HEK293 (cell line): ENCODE results near the gene RIPK4.

Source experiments
- CTCF ChIA-PET: fragments of 350-600 bp; formaldehyde crosslinking; extraction: SDS; loops from one replicate; lab custom pipeline; 2021; ENCODE audit warnings: antibody characterized with exemption; lab: Yijun Ruan, JAX
- POLR2A ChIA-PET: fragments of 300-600 bp; formaldehyde crosslinking; extraction: SDS; loops from one replicate; lab custom pipeline; 2020; ENCODE audit warnings: antibody characterized with exemption, inconsistent platforms; lab: Yijun Ruan, JAX
- H3K27ac ChIP-seq: fragments of 200-500 bp; sonication (Bioruptor generic); 2 replicates; pipeline ENCODE4 v1.5.1; 2014; ENCODE audit warnings: low read depth, low read length, control low read depth, inconsistent platforms; ENCODE audit errors: extremely low read depth
- H3K36me3 ChIP-seq, 2 experiments: fragments of 200-500 bp in 1 of 2; sonication (Bioruptor generic) in 1 of 2; 1 replicate in 1 of 2; 2 replicates in 1 of 2; pipeline ENCODE4 v1.5.1; 2014 to 2017; ENCODE audit warnings: inconsistent platforms in 2 of 2, low read length in 2 of 2; ENCODE audit not compliant: control insufficient read depth in 2 of 2, insufficient read depth in 1 of 2
- H3K4me1 ChIP-seq: fragments of 200-500 bp; sonication (Bioruptor generic); 2 replicates; pipeline ENCODE4 v1.5.1; 2014; ENCODE audit warnings: mild to moderate bottlenecking, low read length, inconsistent platforms; ENCODE audit not compliant: control insufficient read depth, insufficient read depth
- H3K4me3 ChIP-seq: 2 replicates; pipeline ENCODE4 v1.5.1; 2011; ENCODE audit warnings: low read depth, mild to moderate bottlenecking, control low read depth, low read length, moderate library complexity
- H3K9me3 ChIP-seq: fragments of 200-500 bp; sonication (Bioruptor generic); 2 replicates; pipeline ENCODE4 v1.5.1; 2014; ENCODE audit warnings: low read depth, low read length, inconsistent platforms; ENCODE audit not compliant: control insufficient read depth, insufficient read depth
- PRDM1 ChIP-seq: fragments of 450-650 bp; formaldehyde crosslinking; IDR thresholded peaks from 2 replicates; pipeline ENCODE4; 2016; ENCODE audit warnings: missing biosample characterization, missing genetic modification characterization
- SCRT2 ChIP-seq: fragments of 450-650 bp; formaldehyde crosslinking; IDR thresholded peaks from 2 replicates; pipeline ENCODE4 v1.5.1; 2016; ENCODE audit warnings: missing biosample characterization, missing genetic modification characterization
- ZBTB17 ChIP-seq: fragments of 450-650 bp; formaldehyde crosslinking; IDR thresholded peaks from 2 replicates; pipeline ENCODE4 v1.5.1; 2016; ENCODE audit warnings: missing biosample characterization, missing genetic modification characterization
- ZNF155 ChIP-seq: fragments of 450-650 bp; formaldehyde crosslinking; IDR thresholded peaks from 2 replicates; pipeline ENCODE4 v1.5.1; 2016; ENCODE audit warnings: missing biosample characterization, missing genetic modification characterization
- ZNF248 ChIP-seq: fragments of 450-650 bp; formaldehyde crosslinking; IDR thresholded peaks from 2 replicates; pipeline ENCODE4 v1.5.1; 2017; ENCODE audit warnings: missing biosample characterization, missing genetic modification characterization
- ZNF341 ChIP-seq: fragments of 450-650 bp; formaldehyde crosslinking; IDR thresholded peaks from 2 replicates; pipeline ENCODE4; 2016; ENCODE audit warnings: low read depth, missing biosample characterization, missing genetic modification characterization
- ZNF600 ChIP-seq: fragments of 450-650 bp; formaldehyde crosslinking; IDR thresholded peaks from 2 replicates; pipeline ENCODE4 v1.5.1; 2016; ENCODE audit warnings: missing biosample characterization, missing genetic modification characterization
- ZNF843 ChIP-seq: fragments of 450-650 bp; formaldehyde crosslinking; IDR thresholded peaks from 2 replicates; pipeline ENCODE4 v1.5.1; 2016; ENCODE audit warnings: missing biosample characterization, missing genetic modification characterization
- TF ChIP-seq, protein P1 (sequence below): fragments of 450-650 bp; formaldehyde crosslinking; IDR thresholded peaks from 2 replicates; pipeline ENCODE4 v1.5.1; 2016; ENCODE audit warnings: missing biosample characterization, missing genetic modification characterization
- TF ChIP-seq, protein P2 (sequence below): fragments of 450-650 bp; formaldehyde crosslinking; IDR thresholded peaks from 2 replicates; pipeline ENCODE4 v1.5.1; 2016; ENCODE audit warnings: missing biosample characterization, missing genetic modification characterization
- TF ChIP-seq, protein P3 (sequence below): fragments of 450-650 bp; formaldehyde crosslinking; IDR thresholded peaks from 2 replicates; pipeline ENCODE4 v1.5.1; 2016; ENCODE audit warnings: missing biosample characterization, missing genetic modification characterization
- TF ChIP-seq, protein P4 (sequence below): fragments of 450-650 bp; formaldehyde crosslinking; IDR thresholded peaks from 2 replicates; pipeline ENCODE4 v1.5.1; 2017; ENCODE audit warnings: missing biosample characterization, missing genetic modification characterization

RIPK4 gene

DNA sequence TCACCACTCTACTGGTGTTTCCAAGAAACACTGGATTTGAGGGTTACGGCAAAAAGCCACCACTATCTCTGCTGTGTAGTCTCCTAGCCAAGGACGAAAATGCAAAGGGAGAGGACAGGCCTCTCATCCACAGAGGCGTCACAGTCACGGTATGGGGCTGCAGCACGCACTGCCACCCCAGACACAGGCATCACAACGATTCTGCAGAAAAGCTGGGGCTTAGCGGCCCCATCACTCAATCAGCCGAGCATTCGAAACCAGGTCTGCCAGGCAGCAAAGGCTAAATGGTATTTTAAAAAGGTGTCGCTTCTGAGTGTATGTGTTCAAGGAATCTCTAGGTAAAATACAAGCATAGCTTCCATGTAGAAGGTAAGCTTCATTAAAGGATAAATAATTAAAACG, 1.4 kb downstream of the RIPK4 start:
- H3K4me3 ChIP-seq = peak overlapping the region; percentile 85
- H3K27ac ChIP-seq = no peak overlapping the region
- H3K36me3 ChIP-seq = no peaks in the 10 kb centered on the region
- no peaks in the 10 kb centered on the region for H3K9me3 ChIP-seq
- ChIA-PET POLR2A (interaction anchor here (0.6 to 1.7 kb wide), 4 partner anchors 18 to 596 kb away, joined by 3 to 6 read pairs (median 5); no protein-coding TSS in a partner anchor), CTCF (interaction anchor here (0.7 to 2.3 kb wide), 8 partner anchors 9 to 482 kb away, joined by 3 to 11 read pairs (median 4); no protein-coding TSS in a partner anchor)
- TF ChIP-seq ZNF600 (tag by site-specific recombination) = peak; percentile 67
- TF ChIP-seq, protein P1, sequence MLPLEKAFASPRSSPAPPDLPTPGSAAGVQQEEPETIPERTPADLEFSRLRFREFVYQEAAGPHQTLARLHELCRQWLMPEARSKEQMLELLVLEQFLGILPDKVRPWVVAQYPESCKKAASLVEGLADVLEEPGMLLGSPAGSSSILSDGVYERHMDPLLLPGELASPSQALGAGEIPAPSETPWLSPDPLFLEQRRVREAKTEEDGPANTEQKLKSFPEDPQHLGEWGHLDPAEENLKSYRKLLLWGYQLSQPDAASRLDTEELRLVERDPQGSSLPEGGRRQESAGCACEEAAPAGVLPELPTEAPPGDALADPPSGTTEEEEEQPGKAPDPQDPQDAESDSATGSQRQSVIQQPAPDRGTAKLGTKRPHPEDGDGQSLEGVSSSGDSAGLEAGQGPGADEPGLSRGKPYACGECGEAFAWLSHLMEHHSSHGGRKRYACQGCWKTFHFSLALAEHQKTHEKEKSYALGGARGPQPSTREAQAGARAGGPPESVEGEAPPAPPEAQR = no peak
- no peak for TF ChIP-seq ZNF248
- TF ChIP-seq, protein P2, sequence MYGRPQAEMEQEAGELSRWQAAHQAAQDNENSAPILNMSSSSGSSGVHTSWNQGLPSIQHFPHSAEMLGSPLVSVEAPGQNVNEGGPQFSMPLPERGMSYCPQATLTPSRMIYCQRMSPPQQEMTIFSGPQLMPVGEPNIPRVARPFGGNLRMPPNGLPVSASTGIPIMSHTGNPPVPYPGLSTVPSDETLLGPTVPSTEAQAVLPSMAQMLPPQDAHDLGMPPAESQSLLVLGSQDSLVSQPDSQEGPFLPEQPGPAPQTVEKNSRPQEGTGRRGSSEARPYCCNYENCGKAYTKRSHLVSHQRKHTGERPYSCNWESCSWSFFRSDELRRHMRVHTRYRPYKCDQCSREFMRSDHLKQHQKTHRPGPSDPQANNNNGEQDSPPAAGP = peak; percentile 25; the same call in 1 of the 2 replicates
- no peak for TF ChIP-seq ZNF155 (tag by site-specific recombination)
- 0 out of 2 replicates have a peak, but pooled peaks have one; percentile 40 for TF ChIP-seq ZBTB17
- H3K4me1 ChIP-seq = peaks cover 50% of the 10 kb centered on the region

DNA sequence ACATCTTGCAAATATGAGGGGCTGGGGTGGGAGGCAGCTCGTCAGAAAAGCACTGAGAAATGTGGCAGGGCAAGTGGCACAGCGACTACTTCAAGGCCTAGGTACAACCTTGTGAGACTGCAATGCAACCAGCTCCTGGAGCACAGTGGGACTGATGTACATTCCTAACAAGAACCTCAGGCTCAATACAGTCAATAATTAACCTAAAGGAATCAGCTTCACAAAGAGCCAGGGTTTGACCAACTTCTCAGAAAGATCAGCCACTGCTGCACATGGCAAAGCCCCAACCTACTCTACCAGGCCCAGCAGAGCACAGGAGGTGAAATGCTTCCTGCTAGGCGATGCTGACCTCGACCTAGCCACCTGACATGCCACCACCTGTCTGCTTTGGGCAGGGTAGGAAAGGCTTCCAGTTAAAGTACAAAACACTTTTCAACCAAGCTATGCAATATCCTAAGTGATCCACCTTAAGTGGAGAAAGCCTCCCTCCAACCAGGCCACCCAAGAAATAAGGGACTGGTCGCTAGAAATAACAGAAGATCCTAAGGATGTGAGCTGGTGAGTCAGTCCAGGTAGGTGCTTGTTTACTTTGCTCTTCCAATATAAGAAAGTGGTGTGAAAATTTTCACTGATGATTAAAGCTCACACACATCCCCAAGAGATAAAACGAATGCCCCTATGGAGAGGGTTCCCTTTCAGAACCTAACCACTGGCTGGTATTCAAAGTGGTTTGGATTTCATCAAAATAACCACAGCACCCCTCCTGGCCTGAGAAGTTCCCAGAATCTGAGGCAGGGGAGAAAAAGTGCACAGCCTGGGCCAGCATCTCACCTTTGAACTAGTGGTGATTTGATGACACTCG, 2.1 kb downstream of the RIPK4 start:
- H3K27ac ChIP-seq = no peak overlapping the region
- ChIA-PET CTCF (interaction anchor here (1.0 to 2.3 kb wide), 4 partner anchors 14 to 482 kb away, joined by 4 to 9 read pairs (median 6); no protein-coding TSS in a partner anchor), POLR2A (interaction anchor here (1.3 to 1.7 kb wide), 3 partner anchors 19 to 86 kb away, joined by 3 to 5 read pairs (median 5); no protein-coding TSS in a partner anchor)
- H3K4me3 ChIP-seq = no peak overlapping the region
- no peaks in the 10 kb centered on the region for H3K9me3 ChIP-seq
- TF ChIP-seq, protein P3, sequence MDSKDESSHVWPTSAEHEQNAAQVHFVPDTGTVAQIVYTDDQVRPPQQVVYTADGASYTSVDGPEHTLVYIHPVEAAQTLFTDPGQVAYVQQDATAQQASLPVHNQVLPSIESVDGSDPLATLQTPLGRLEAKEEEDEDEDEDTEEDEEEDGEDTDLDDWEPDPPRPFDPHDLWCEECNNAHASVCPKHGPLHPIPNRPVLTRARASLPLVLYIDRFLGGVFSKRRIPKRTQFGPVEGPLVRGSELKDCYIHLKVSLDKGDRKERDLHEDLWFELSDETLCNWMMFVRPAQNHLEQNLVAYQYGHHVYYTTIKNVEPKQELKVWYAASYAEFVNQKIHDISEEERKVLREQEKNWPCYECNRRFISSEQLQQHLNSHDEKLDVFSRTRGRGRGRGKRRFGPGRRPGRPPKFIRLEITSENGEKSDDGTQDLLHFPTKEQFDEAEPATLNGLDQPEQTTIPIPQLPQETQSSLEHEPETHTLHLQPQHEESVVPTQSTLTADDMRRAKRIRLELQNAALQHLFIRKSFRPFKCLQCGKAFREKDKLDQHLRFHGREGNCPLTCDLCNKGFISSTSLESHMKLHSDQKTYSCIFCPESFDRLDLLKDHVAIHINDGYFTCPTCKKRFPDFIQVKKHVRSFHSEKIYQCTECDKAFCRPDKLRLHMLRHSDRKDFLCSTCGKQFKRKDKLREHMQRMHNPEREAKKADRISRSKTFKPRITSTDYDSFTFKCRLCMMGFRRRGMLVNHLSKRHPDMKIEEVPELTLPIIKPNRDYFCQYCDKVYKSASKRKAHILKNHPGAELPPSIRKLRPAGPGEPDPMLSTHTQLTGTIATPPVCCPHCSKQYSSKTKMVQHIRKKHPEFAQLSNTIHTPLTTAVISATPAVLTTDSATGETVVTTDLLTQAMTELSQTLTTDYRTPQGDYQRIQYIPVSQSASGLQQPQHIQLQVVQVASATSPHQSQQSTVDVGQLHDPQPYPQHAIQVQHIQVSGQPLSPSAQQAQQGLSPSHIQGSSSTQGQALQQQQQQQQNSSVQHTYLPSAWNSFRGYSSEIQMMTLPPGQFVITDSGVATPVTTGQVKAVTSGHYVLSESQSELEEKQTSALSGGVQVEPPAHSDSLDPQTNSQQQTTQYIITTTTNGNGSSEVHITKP (tag by site-specific recombination) = peak; percentile 52
- TF ChIP-seq ZNF341 = peak; percentile 66
- TF ChIP-seq ZNF843 (tag by site-specific recombination) = no peak
- TF ChIP-seq SCRT2 (tag by site-specific recombination) = peak; percentile 48; the same call in 1 of the 2 replicates
- TF ChIP-seq, protein P4, sequence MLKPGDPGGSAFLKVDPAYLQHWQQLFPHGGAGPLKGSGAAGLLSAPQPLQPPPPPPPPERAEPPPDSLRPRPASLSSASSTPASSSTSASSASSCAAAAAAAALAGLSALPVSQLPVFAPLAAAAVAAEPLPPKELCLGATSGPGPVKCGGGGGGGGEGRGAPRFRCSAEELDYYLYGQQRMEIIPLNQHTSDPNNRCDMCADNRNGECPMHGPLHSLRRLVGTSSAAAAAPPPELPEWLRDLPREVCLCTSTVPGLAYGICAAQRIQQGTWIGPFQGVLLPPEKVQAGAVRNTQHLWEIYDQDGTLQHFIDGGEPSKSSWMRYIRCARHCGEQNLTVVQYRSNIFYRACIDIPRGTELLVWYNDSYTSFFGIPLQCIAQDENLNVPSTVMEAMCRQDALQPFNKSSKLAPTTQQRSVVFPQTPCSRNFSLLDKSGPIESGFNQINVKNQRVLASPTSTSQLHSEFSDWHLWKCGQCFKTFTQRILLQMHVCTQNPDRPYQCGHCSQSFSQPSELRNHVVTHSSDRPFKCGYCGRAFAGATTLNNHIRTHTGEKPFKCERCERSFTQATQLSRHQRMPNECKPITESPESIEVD = no peak
- TF ChIP-seq PRDM1 (tag by site-specific recombination) = peak; percentile 44
- peaks cover 50% of the 10 kb centered on the region for H3K4me1 ChIP-seq
- H3K36me3 ChIP-seq = no peaks in the 10 kb centered on the region
